Spleen (tissue), 11 donors: ENCODE results near the gene APBA3. TPM values are rescaled to one million over a fixed set of nuclear protein-coding genes. Genes with fewer than 3 reads are reported as not detected.
"Not testable (repeated sequence)": the region's sequence is repeated elsewhere in the genome, so short reads cannot be mapped to it uniquely, and the experiment has no call there.

Source experiments
- DNase-seq: peaks from one replicate; pipeline ENCODE4 v3.0.0-alpha.2; 2020
- H3K27ac ChIP-seq, 8 donors: fragments of 200-600 bp; sonication (generic) in 7 of 8; 1 replicate in 4 of 8; 2 replicates in 4 of 8; pipeline versions ENCODE4 v1.5.0 to v1.8.0; 2016 to 2021; ENCODE audit warnings: inconsistent platforms in 4 of 8, mild to moderate bottlenecking in 4 of 8, moderate library complexity in 1 of 8
- H3K27me3 ChIP-seq, 7 donors: fragments of 200-600 bp; sonication (generic) in 6 of 7; replicated peaks in 1 of 7; 1 replicate in 4 of 7; 2 replicates in 3 of 7; pipeline versions ENCODE4 v1.5.0 to v1.8.0; 2016 to 2021; ENCODE audit warnings: inconsistent platforms in 3 of 7, mild to moderate bottlenecking in 1 of 7
- H3K36me3 ChIP-seq, 6 donors: fragments of 200-600 bp; sonication (generic) in 5 of 6; 1 replicate in 4 of 6; 2 replicates in 2 of 6; pipeline versions ENCODE4 v1.5.0 to v1.8.0; 2016 to 2021; ENCODE audit warnings: inconsistent platforms in 2 of 6
- H3K4me1 ChIP-seq, 6 donors: fragments of 200-600 bp; sonication (generic) in 5 of 6; 1 replicate in 3 of 6; 2 replicates in 3 of 6; pipeline versions ENCODE4 v1.5.0 to v1.8.0; 2016 to 2021; ENCODE audit warnings: inconsistent platforms in 3 of 6
- H3K4me3 ChIP-seq, 8 donors: fragments of 200-600 bp; sonication (generic) in 7 of 8; 1 replicate in 4 of 8; 2 replicates in 4 of 8; pipeline versions ENCODE4 v1.5.0 to v1.8.0; 2016 to 2021; ENCODE audit warnings: inconsistent platforms in 4 of 8, mild to moderate bottlenecking in 4 of 8, moderate library complexity in 2 of 8
- H3K9me3 ChIP-seq, 8 donors: fragments of 200-600 bp; sonication (generic) in 7 of 8; 1 replicate in 4 of 8; 2 replicates in 4 of 8; pipeline versions ENCODE4 v1.5.0 to v1.8.0; 2016 to 2021; ENCODE audit warnings: inconsistent platforms in 4 of 8
- POLR2A ChIP-seq, 3 donors: fragments of 450-650 bp; IDR thresholded peaks; one replicate each; pipeline ENCODE4 v1.5.1; 2017; ENCODE audit warnings: antibody characterized with exemption in 3 of 3, mild to moderate bottlenecking in 1 of 3
- POLR2AphosphoS5 ChIP-seq, 3 donors: sonication (generic); formaldehyde crosslinking; IDR thresholded peaks; one replicate each; pipeline ENCODE4 v1.5.1; 2017; ENCODE audit warnings: antibody characterized with exemption in 3 of 3
- WGBS, 5 donors: extraction: QIAGEN DNeasy Blood & Tissue Kit in 3 of 5; methylation state at CpG; one replicate each; pipeline versions ENCODE4 v1.1.5 to v1.1.7; 2013 to 2018; 5-methylcytosine and 5-hydroxymethylcytosine counted together
- intact Hi-C: fragments of 100-400 bp; cut with DNase I; formaldehyde crosslinking; loops from one replicate; pipeline ENCODE4 v1.15.0; 2023; ENCODE audit warnings: low total_unique reads
- polyA plus RNA-seq, 3 donors: library from polyadenylated mRNA; stranded (reverse); fragments of 200-250 nt; gene quantifications; one replicate each; pipeline ENCODE4 v1.2.1, GENCODE V29; 2013
- total RNA-seq, 7 donors: library from RNA; depleted of rRNA in 3 of 7; stranded (reverse); fragments of >200 nt in 3 of 7; fragmentation: NEBNext Ultra II Directional in 4 of 7; extraction: Animal tissue kit (Norgen Biotek cat#: 25700) in 4 of 7; gene quantifications; one replicate each; pipeline versions ENCODE4 v1.1.0 to v1.2.1, GENCODE V29; 2016 to 2021
- TF ChIP-seq, protein P1 (sequence below), 11 experiments: fragments of 200-600 bp in 7 of 11; fragments of 450-650 bp in 4 of 11; sonication (generic) in 4 of 11; IDR thresholded peaks in 8 of 11; conservative IDR thresholded peaks in 3 of 11; 1 replicate in 7 of 11; 2 replicates in 4 of 11; pipeline versions ENCODE4 v1.4.0 to v1.8.0; 2016 to 2021; ENCODE audit warnings: antibody characterized with exemption in 11 of 11, inconsistent platforms in 4 of 11, mild to moderate bottlenecking in 1 of 11
- donor health status: healthy with polysubstance abuse.
- donor health status: DM: no; HTN: no; CAD: no; lungs with moderate emphysema.
- donor health status: DM: no; HTN: no; CAD: no.
- donor health status: Bipolar disorder and iron deficiency.
- donor health status: healthy.
- donor health status: DM: no; HTN: no; CAD: no.
- donor health status: DM: yes; HTN: yes; CAD: no.

Gene APBA3
- total and polyA plus RNA-seq, 10 donors = 17.1 to 37.1 (median 31.9) TPM

DNA sequence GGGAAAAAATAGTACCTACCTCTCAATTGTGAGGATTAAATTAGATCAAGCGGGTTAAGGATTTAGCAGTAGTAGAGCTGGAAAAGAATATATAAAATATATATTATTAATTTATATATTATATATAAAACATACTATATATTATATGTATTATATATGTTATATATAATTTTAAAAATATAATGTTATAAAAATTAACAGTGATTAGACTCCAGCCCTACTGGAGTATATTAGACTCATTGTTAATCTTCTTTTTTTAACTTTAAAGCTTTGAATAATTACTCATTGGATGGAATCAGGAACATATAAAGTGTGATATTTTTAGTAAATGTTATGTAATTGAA, 610 bp upstream of the APBA3 start:
- H3K4me3 ChIP-seq = peak overlapping the region in 6 of 8 donors; percentile 37 to 78 (median 46)
- intact Hi-C loops = no loop called here
- H3K27me3 ChIP-seq = no peaks in the 10 kb centered on the region
- 55 to 81% (median 73%) methylated on average over 1 of the region's 1 CpG for WGBS, 5 donors
- no peaks in the 10 kb centered on the region for H3K9me3 ChIP-seq
- DNase-seq = no peak
- peak overlapping the region; percentile 93 to 100 (median 99) for H3K27ac ChIP-seq
- H3K36me3 ChIP-seq = peaks cover 0 to 54% (median 43%) of the 10 kb centered on the region in 6 donors
- TF ChIP-seq, protein P1, sequence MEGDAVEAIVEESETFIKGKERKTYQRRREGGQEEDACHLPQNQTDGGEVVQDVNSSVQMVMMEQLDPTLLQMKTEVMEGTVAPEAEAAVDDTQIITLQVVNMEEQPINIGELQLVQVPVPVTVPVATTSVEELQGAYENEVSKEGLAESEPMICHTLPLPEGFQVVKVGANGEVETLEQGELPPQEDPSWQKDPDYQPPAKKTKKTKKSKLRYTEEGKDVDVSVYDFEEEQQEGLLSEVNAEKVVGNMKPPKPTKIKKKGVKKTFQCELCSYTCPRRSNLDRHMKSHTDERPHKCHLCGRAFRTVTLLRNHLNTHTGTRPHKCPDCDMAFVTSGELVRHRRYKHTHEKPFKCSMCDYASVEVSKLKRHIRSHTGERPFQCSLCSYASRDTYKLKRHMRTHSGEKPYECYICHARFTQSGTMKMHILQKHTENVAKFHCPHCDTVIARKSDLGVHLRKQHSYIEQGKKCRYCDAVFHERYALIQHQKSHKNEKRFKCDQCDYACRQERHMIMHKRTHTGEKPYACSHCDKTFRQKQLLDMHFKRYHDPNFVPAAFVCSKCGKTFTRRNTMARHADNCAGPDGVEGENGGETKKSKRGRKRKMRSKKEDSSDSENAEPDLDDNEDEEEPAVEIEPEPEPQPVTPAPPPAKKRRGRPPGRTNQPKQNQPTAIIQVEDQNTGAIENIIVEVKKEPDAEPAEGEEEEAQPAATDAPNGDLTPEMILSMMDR (IDR thresholded peaks at IDR 0.05 in 8 of 11, conservative IDR thresholded peaks at IDR 0.05 in 3 of 11) = no peak
- TF ChIP-seq POLR2AphosphoS5 (IDR thresholded peaks at IDR 0.05) = no peak
- no peak for TF ChIP-seq POLR2A (IDR thresholded peaks at IDR 0.05)
- H3K4me1 ChIP-seq = peaks cover 32 to 79% (median 55%) of the 10 kb centered on the region in 6 donors

- no peaks in the 10 kb centered on the region for H3K27me3 ChIP-seq
- peak overlapping the region; percentile 51 to 87 (median 74) for H3K4me3 ChIP-seq
- peaks cover 0 to 54% (median 34%) of the 10 kb centered on the region in 6 donors for H3K36me3 ChIP-seq
- no peak for DNase-seq
- 30 to 51% (median 41%) methylated on average over 4 to 7 of the region's 7 CpGs for WGBS, 5 donors
- H3K4me1 ChIP-seq = peaks cover 32 to 80% (median 53%) of the 10 kb centered on the region in 6 donors
- H3K27ac ChIP-seq = peak overlapping the region; percentile 93 to 100 (median 99)
- intact Hi-C loops = no loop called here
- H3K9me3 ChIP-seq = no peaks in the 10 kb centered on the region
- TF ChIP-seq, protein P1 (IDR thresholded peaks at IDR 0.05 in 8 of 11, conservative IDR thresholded peaks at IDR 0.05 in 3 of 11) = no peak
- TF ChIP-seq POLR2A (IDR thresholded peaks at IDR 0.05) = no peak
- TF ChIP-seq POLR2AphosphoS5 (IDR thresholded peaks at IDR 0.05) = no peak
Observed at GRCh38 chr19:3760871-3761361, 576 bp downstream of the APBA3 start.

GRCh38 chr19:3759482-3760254, 1.8 kb downstream of the APBA3 start:
- Histone ChIP-seq H3K36me3 (peaks cover 0 to 51% (median 24%) of the 10 kb centered on the region in 6 donors), H3K27ac (no peak overlapping the region), H3K4me3 (peak overlapping the region in 1 of 8 donors; percentile 77), H3K4me1 (peaks cover 32 to 92% (median 53%) of the 10 kb centered on the region in 6 donors), H3K9me3 (no peaks in the 10 kb centered on the region), H3K27me3 (no peaks in the 10 kb centered on the region)
- TF ChIP-seq POLR2A (IDR thresholded peaks at IDR 0.05) = no peak
- TF ChIP-seq, protein P1 (IDR thresholded peaks at IDR 0.05 in 8 of 11, conservative IDR thresholded peaks at IDR 0.05 in 3 of 11) = no peak
- TF ChIP-seq POLR2AphosphoS5 (IDR thresholded peaks at IDR 0.05) = no peak
- no peak for DNase-seq
- intact Hi-C loops = no loop called here
- WGBS, 5 donors = 89 to 94% (median 90%) methylated on average over 8 to 19 of the region's 19 CpGs

- H3K27me3 ChIP-seq = not testable (repeated sequence)
Observed at GRCh38 chr19:3758297-3758696, 3.2 kb downstream of the APBA3 start.

GRCh38 chr19:3757705-3758104, 3.8 kb downstream of the APBA3 start:
- intact Hi-C loops, H3K4me3 ChIP-seq, H3K27me3 ChIP-seq, H3K27ac ChIP-seq, DNase-seq, H3K9me3 ChIP-seq: not testable (repeated sequence)
- 96 to 97% (median 96%) methylated on average over 7 of the region's 7 CpGs for whole genome bisulfite sequencing, 5 donors
- Histone ChIP-seq H3K36me3 (peaks cover under 1 to 71% (median 43%) of the 10 kb centered on the region in 6 donors), H3K4me1 (peaks cover 24 to 76% (median 40%) of the 10 kb centered on the region in 6 donors)

More at GRCh38 chr19:3758297-3758696, 3.2 kb downstream of the APBA3 start:
- H3K9me3 ChIP-seq, intact Hi-C loops, DNase-seq, H3K27ac ChIP-seq, H3K4me3 ChIP-seq: not testable (repeated sequence)
- 95 to 99% (median 97%) methylated on average over 13 of the region's 13 CpGs for WGBS, 5 donors
- peaks cover 0 to 65% (median 37%) of the 10 kb centered on the region in 6 donors for H3K36me3 ChIP-seq
- peaks cover 27 to 80% (median 44%) of the 10 kb centered on the region in 6 donors for H3K4me1 ChIP-seq
